Epithelial cell of proximal tubule (primary cell): ENCODE measurements around the gene COA8. TPM values are rescaled to one million over a fixed set of nuclear protein-coding genes. Genes with fewer than 3 reads are reported as not detected.

Source experiments
- DNase-seq: peaks from one replicate; pipeline ENCODE4 v3.0.0-alpha.2; 2011; ENCODE audit warnings: low read depth
- H3K4me3 ChIP-seq: 2 replicates; pipeline ENCODE4 v1.5.1; 2011; ENCODE audit warnings: low read depth, mild to moderate bottlenecking, low read length
- total RNA-seq: library from RNA; depleted of rRNA; stranded (reverse); fragments of >200 nt; gene quantifications from 2 replicates; pipeline ENCODE4 v1.2.3, GENCODE V29; 2015
- TF ChIP-seq, protein P1 (sequence below): conservative IDR thresholded peaks from 2 replicates; pipeline ENCODE4 v1.5.1; 2012; ENCODE audit warnings: low read depth, mild to moderate bottlenecking, low read length

Gene COA8
- total RNA-seq, 1 donor from 2014 or later: 29.0 TPM

DNA sequence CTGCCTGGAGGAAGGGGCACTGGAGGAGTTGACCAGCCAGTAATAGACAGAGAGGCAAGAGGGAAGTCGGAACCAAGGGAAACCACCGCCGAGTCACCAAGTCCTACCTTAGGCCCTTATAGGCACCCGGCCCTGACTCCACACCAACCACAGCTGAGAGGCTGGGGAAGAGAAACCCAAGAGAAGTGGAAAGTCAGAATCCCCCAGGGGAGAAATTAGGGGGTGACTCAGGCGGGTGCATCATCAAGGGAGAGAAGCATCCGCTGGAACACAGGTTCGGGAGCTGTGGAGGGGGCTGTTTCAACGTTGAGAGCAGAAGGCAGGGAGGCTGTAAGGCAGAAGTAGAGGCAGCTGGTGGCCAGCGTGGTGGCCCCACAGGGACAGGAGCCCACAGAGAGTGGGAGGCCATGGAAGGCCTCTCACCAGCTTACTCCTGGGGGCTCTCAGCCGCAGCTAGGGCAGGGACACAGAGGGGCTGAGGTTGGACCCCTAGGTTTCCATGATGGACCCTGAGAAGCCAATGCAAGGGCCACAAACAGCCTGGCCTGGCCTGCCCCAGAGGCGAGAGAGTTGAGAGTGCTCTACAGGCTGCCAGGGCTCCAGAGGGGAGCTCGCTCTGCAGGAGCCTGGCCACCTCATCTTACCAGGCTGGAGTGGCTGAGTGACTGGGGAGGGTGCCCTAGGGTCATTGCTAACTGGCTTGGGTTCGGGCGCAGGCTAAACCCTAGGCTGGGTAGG, 35.2 kb upstream of the COA8 start:
- TF ChIP-seq, protein P1, sequence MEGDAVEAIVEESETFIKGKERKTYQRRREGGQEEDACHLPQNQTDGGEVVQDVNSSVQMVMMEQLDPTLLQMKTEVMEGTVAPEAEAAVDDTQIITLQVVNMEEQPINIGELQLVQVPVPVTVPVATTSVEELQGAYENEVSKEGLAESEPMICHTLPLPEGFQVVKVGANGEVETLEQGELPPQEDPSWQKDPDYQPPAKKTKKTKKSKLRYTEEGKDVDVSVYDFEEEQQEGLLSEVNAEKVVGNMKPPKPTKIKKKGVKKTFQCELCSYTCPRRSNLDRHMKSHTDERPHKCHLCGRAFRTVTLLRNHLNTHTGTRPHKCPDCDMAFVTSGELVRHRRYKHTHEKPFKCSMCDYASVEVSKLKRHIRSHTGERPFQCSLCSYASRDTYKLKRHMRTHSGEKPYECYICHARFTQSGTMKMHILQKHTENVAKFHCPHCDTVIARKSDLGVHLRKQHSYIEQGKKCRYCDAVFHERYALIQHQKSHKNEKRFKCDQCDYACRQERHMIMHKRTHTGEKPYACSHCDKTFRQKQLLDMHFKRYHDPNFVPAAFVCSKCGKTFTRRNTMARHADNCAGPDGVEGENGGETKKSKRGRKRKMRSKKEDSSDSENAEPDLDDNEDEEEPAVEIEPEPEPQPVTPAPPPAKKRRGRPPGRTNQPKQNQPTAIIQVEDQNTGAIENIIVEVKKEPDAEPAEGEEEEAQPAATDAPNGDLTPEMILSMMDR: no peak
- peak overlapping the region; percentile 66 for H3K4me3 ChIP-seq
- DNase-seq: no peak

DNA sequence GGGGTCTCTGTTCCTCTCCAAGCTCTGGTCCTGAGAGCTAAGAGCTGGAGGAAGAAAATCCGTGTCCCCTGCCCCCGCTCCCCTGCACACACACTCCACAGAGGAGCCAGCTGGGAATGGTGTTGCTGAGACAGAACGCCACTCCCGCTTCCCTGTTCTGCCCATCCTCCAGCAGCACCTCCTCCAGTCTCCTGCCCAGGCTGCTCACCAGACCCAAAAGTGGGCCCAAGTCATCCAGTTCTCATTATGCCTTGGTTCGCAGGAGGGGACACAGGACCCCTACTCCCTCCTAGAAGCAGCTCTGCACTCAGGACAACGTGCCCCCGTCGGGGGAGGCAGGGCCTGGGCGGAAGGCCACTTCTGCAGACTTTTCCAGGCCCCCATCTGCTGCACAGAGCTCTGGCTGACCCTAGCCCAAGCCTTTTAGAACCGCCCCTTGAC, 34.6 kb upstream of the COA8 start:
- TF ChIP-seq, protein P1: no peak
- peak overlapping the region; percentile 66 for H3K4me3 ChIP-seq
- DNase-seq: no peak

- no peak for DNase-seq
- TF ChIP-seq, protein P1: no peak
- peak within 1 kb of the TSS; percentile 66 for H3K4me3 ChIP-seq
Observed at GRCh38 chr14:103528587-103529382, 34.0 kb upstream of the COA8 start, which contains the start of gene TRMT61A. Gene TRMT61A (plus strand): TSS chr14:103529196. CDS start chr14:103529979, 783 bp downstream.

GRCh38 chr14:103529383-103530365, 33.1 kb upstream of the COA8 start:
- H3K4me3 ChIP-seq: peak overlapping the region; percentile 66
- no peak for DNase-seq
- TF ChIP-seq, protein P1: no peak

- TF ChIP-seq, protein P1: no peak
- no peak overlapping the region for H3K4me3 ChIP-seq
- DNase-seq: no peak
Observed at GRCh38 chr14:103530390-103530789, 32.4 kb upstream of the COA8 start.

DNA sequence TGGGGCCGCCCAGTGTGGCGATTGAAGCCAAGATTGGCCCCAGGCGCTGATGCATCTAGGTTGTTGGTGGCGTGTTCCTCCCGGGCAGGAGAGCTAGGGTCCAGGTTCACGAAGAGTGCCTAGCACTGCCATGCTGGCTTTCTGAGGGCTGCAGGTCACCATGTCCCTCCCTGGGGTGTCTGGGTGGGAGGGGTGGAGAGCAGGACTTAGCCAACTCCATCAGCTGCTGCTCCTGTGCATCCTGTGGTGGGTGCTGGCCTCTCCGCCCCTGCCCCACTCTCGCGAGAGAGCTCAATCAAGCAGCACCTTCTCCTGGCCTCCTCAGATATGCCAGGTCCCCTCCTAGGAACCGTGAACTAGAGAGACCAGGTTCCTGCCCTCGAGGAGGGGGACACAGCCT, 31.9 kb upstream of the COA8 start:
- TF ChIP-seq, protein P1: no peak

More for the DNA sequence above, 31.9 kb upstream of the COA8 start:
- no peak for DNase-seq
- no peak overlapping the region for H3K4me3 ChIP-seq
